GM12872 (cell line): ENCODE results near the gene WIPF2.

ENCODE experiments used
- CTCF ChIP-seq: IDR thresholded peaks from 3 replicates; pipeline ENCODE4 v1.5.1; 2011; ENCODE audit warnings: low read depth, mild to moderate bottlenecking, low read length, moderate library complexity; ENCODE audit not compliant: insufficient read depth

WIPF2 gene

GRCh38 chr17:40266882-40267281, 47.8 kb downstream of the WIPF2 start:
- no peak for TF ChIP-seq CTCF

GRCh38 chr17:40268141-40268712, 49.1 kb downstream of the WIPF2 start:
- no peak for TF ChIP-seq CTCF

DNA sequence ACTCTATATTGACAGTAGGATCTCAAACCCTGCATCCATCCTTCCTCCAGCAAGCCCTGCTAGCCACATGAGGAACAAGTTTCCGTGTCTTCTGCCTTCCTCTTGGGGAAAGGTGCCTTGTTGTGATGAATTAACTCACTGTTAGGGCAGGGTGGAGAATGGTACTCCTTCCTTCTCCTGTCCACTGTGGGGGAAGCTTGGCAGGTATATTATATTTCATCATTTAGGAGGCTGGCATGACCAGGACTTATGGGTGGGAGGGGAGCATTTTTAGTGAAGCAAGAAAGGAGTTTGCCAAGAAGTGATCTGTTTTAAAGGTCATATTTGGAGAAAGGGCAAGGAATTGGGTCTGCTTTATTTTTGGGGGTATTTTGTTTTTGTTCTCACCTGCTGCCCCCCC, 59.3 kb downstream of the WIPF2 start:
- no peak for TF ChIP-seq CTCF

DNA sequence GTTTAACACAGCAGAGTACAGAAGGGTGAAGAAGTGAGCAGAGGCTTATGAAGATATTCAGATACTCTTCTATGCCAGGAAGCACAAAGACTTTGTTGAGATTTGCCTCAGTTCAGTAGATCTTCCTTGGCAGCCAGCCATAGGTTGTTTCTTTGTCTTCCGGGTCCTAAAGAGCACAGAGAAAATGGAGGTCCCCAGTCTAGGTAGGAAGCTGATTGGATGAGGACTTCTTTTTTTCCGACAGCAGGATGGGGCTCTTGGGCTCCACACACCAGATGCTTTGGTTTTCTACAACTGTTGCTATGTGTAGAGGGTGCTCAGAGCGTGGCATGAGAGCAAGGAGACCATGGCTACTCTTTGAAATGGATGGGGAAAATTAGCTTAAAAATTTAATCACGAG, 60.3 kb downstream of the WIPF2 start:
- TF ChIP-seq CTCF, result no peak

GRCh38 chr17:40281663-40282062, 62.6 kb downstream of the WIPF2 start:
- no peak for TF ChIP-seq CTCF

GRCh38 chr17:40283662-40284061, 64.6 kb downstream of the WIPF2 start:
- no peak for TF ChIP-seq CTCF

DNA sequence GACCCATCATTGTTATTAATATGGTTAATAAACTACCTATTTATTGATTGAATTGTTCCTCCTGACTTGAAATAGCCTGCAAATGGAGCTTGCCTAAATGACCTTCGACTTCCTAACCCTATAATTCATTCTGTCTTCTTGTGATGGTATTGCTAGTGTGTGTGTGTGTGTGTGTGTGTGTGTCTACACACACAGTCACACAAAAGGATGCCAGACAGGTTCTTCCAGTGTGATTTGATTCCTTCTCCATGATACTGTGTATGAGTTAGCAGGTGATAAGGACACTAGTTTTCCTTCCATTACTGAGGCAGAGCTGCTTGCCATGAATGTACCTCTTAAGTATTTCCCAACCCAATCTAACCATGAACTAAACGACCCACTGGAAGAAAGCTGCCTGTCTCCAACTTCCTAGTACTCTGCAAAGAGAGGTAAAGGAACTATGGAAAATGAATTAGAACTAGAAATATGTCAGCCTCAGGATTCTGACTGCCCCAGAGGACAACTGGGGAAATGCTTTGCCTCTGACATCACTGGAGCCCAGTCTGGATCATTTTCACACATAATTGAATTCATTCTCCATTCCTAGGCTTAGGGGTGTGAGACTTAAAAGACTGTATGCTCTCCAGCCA, 65.1 kb downstream of the WIPF2 start:
- no peak for TF ChIP-seq CTCF
